ENCODE measurements around the gene XPNPEP1. TPM values are rescaled to one million over a fixed set of nuclear protein-coding genes. Genes with fewer than 3 reads are reported as not detected.

Gene XPNPEP1
- total RNA-seq, 2 experiments from 2014 or later, result 102 to 106 TPM

DNA sequence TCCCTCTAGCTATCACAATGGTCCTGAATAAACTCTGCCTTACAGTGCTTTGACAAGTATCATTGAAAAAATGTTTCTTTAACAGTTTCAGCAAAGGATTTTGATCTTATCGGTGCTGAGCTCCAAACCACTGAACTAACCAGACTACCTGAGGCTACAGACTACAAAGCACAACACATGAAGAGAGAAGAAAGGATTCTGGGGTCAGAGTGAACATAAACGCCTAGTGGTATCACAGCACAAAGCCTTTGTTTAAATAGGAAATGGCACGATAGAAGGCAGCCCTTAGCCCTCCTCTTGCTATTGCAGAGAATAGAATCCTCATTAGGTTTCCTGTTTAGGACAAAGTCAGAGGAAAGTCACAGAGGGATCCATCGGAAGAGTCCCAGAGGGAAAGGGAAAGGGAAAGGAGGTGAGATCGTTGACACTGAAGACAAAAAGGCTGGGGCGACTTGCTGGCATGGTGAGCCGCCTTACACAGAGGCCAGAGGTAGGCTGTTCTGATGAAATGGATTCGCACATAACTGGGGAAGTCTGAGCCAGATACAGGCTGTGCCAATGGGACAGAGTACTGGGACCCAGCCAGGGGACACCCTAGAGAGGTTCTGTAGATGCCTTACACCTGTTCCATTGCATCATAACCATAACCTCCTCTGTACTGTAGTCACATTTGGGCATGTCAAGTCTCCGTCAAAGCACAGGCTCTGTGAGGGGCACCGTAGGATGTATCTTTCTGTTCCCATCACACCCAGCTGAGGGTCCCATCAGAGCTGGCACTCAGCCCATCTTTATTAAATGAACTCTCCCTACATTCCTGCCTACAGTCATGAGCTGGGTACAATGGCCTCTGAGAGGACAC is 71.5 kb downstream of the XPNPEP1 start:
- Mint-ChIP-seq H3K9me3 (ENCODE audit: insufficient read depth) (no peaks in the 10 kb centered on the region), H3K27ac (no peak overlapping the region), H3K27me3 (ENCODE audit: low read depth) (peaks cover 2% of the 10 kb centered on the region), H3K4me3 (no peak overlapping the region), H3K36me3 (ENCODE audit: low read depth) (no peaks in the 10 kb centered on the region), H3K4me1 (ENCODE audit: low read depth) (peaks cover 17% of the 10 kb centered on the region)
- DNase-seq (peak; percentile 18), ATAC-seq (peak; percentile 36)
- POLR2A ChIA-PET, result no interaction called here
- CTCF ChIA-PET, result interaction anchor here (0.9 to 1.8 kb wide), 5 partner anchors 13 to 234 kb away, joined by 3 to 7 read pairs (median 3); no protein-coding TSS in a partner anchor

DNA sequence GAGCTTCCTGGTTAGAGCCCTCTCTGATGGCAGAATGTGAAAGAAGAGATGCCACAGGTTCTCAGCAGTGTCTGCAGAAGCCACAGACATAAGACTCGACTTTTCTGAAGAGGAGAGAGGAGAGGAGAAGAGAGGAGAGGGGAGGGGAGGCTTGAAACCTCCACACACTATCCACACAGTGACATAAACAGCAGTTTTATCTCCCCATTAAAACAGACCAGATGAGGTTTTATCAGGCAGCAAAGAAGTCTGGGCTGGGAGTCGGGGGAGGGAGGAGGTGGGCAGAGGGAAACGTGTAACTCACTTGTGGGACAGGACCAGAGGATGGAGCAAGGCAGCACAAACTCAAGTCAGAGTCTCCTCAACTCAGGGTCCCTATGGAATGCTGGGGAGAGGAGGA is 76.5 kb downstream of the XPNPEP1 start:
- ChIA-PET CTCF (no interaction called here), POLR2A (no interaction called here)
- no peak overlapping the region for H3K4me3 Mint-ChIP-seq
- H3K27ac Mint-ChIP-seq, result no peak overlapping the region
- no peaks in the 10 kb centered on the region for H3K36me3 Mint-ChIP-seq (ENCODE audit: low read depth)
- ATAC-seq, result no peak
- H3K27me3 Mint-ChIP-seq (ENCODE audit: low read depth), result peaks cover 12% of the 10 kb centered on the region
- H3K9me3 Mint-ChIP-seq (ENCODE audit: insufficient read depth), result no peaks in the 10 kb centered on the region
- peaks cover 5% of the 10 kb centered on the region for H3K4me1 Mint-ChIP-seq (ENCODE audit: low read depth)
- no peak for DNase-seq

DNA sequence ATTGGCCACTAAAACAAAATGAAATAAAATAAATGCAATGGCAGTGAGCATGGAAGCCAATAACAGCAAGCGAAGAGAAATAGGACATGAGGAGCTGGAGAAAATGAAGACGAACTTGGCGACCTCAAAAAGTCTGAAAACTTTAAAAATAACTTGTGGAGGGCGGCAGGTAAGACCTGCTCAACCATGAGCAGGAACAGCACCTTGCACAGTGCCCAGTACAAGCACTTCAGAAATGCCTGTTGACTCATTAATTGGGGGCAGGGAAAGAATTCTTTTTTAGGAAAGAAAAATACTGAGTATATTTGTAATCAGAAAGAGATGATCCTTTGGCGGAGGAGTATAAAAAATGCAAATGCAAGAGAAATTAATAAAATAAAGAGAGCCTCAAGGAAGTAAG is 78.0 kb downstream of the XPNPEP1 start:
- Mint-ChIP-seq H3K4me3 (no peak overlapping the region), H3K4me1 (ENCODE audit: low read depth) (no peaks in the 10 kb centered on the region), H3K9me3 (ENCODE audit: insufficient read depth) (no peaks in the 10 kb centered on the region), H3K36me3 (ENCODE audit: low read depth) (no peaks in the 10 kb centered on the region), H3K27ac (no peak overlapping the region), H3K27me3 (ENCODE audit: low read depth) (peaks cover 13% of the 10 kb centered on the region)
- CTCF ChIA-PET, result no interaction called here
- ATAC-seq, result no peak
- DNase-seq, result no peak
- POLR2A ChIA-PET, result no interaction called here

DNA sequence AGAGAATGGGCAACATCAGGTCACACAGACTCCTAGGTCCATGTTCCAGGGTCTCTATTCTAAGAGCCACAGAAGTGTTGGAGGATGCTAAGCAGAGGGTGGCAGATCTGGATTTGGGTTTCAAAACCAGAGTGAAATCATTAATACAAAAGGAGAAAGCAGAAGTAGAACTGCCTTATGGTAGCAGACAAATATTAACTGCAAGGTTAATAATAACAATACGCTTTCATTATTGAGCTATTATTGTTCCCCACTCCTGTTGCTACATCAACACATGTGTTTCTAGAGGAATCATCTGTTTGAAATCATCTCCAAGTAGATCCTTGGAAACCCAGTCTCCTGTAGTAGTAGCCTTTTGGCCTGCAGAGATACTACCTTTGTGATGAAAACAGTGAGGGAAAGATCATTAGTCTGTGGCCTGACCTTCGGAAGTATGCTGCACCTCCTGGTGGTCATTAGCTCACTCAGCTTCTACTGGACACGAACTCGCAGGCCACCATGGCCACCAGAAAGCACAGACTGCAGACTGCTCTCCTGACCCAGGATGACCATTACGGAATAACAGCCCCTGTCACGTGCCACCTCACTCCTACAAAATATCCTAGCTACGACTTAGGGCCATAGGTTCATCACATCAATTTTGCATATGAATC is 84.6 kb downstream of the XPNPEP1 start:
- Mint-ChIP-seq H3K4me3 (no peak overlapping the region), H3K4me1 (ENCODE audit: low read depth) (no peaks in the 10 kb centered on the region), H3K27ac (no peak overlapping the region), H3K9me3 (ENCODE audit: insufficient read depth) (no peaks in the 10 kb centered on the region), H3K27me3 (ENCODE audit: low read depth) (peaks cover 10% of the 10 kb centered on the region), H3K36me3 (ENCODE audit: low read depth) (no peaks in the 10 kb centered on the region)
- no peak for DNase-seq
- CTCF ChIA-PET, result no interaction called here
- ATAC-seq, result no peak
- POLR2A ChIA-PET, result interaction anchor here (0.6 kb wide), 1 partner anchor 91 kb away, joined by 3 read pairs; no protein-coding TSS in a partner anchor

DNA sequence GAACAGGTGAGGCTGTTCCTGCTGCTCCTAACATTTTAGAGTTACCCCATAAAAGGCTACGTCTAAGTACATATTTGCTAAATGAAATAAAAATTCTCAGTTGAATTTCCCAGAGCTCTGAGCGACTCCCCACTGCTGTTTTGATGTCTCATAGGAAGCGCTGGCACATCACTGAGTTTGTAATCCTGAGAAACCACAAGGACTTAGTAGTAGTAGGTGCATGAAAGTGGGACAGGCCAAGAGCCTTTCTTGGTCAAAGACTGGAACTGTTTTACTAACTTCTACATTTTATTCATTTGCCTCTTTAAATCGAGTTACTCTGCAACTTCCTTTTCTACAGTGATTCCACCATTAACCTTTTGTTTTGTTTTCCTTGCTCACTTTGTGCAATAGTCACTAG is 85.9 kb downstream of the XPNPEP1 start:
- ATAC-seq (no peak), DNase-seq (no peak)
- Mint-ChIP-seq H3K27ac (no peak overlapping the region), H3K9me3 (ENCODE audit: insufficient read depth) (no peaks in the 10 kb centered on the region), H3K4me3 (no peak overlapping the region), H3K36me3 (ENCODE audit: low read depth) (no peaks in the 10 kb centered on the region), H3K4me1 (ENCODE audit: low read depth) (no peaks in the 10 kb centered on the region), H3K27me3 (ENCODE audit: low read depth) (peaks cover 10% of the 10 kb centered on the region)
- ChIA-PET POLR2A (no interaction called here), CTCF (no interaction called here)

DNA sequence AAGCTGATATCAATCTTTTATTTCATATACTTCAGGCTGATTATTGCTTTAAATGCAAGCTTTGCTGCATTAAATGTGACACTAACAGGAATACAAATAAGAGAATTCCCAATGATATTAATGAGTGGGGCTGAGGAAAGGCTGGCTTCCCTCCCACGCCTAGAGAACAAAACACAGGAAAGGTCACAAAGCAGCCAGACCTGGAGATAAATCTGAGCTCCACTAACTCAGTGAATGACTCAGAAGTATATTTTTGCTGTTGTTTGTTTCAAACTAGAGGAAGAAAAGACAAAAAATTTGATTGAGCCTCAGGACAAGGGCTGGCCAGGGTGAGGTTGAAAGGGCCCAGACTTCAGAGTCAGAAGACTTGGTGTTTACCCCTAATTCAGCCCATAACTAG is 88.1 kb downstream of the XPNPEP1 start:
- Mint-ChIP-seq H3K27me3 (ENCODE audit: low read depth) (peaks cover 8% of the 10 kb centered on the region), H3K4me3 (no peak overlapping the region), H3K4me1 (ENCODE audit: low read depth) (no peaks in the 10 kb centered on the region), H3K36me3 (ENCODE audit: low read depth) (no peaks in the 10 kb centered on the region), H3K9me3 (ENCODE audit: insufficient read depth) (no peaks in the 10 kb centered on the region), H3K27ac (no peak overlapping the region)
- DNase-seq (no peak), ATAC-seq (no peak)
- ChIA-PET CTCF (no interaction called here), POLR2A (no interaction called here)

GRCh38 chr10:109831846-109832245 is 91.5 kb downstream of the XPNPEP1 start:
- DNase-seq, result no peak
- H3K9me3 Mint-ChIP-seq (ENCODE audit: insufficient read depth), result no peaks in the 10 kb centered on the region

GRCh38 chr10:109824206-109824605 is 99.1 kb downstream of the XPNPEP1 start:
- Mint-ChIP-seq H3K27ac (no peak overlapping the region), H3K9me3 (ENCODE audit: insufficient read depth) (no peaks in the 10 kb centered on the region), H3K4me1 (ENCODE audit: low read depth) (no peaks in the 10 kb centered on the region), H3K36me3 (ENCODE audit: low read depth) (no peaks in the 10 kb centered on the region), H3K4me3 (no peak overlapping the region), H3K27me3 (ENCODE audit: low read depth) (no peaks in the 10 kb centered on the region)
- CTCF ChIA-PET, result no interaction called here
- DNase-seq (no peak), ATAC-seq (no peak)
- POLR2A ChIA-PET, result no interaction called here

More at GRCh38 chr10:109831846-109832245, 91.5 kb downstream of the XPNPEP1 start:
- no peak for ATAC-seq
- Mint-ChIP-seq H3K4me1 (ENCODE audit: low read depth) (no peaks in the 10 kb centered on the region), H3K27ac (no peak overlapping the region), H3K4me3 (no peak overlapping the region), H3K36me3 (ENCODE audit: low read depth) (no peaks in the 10 kb centered on the region), H3K27me3 (ENCODE audit: low read depth) (peaks cover 8% of the 10 kb centered on the region)
- ChIA-PET POLR2A (no interaction called here), CTCF (no interaction called here)

GRCh38 chr10:109823196-109823595 is 100.1 kb downstream of the XPNPEP1 start:
- ATAC-seq, result no peak
- H3K27ac Mint-ChIP-seq, result no peak overlapping the region
- CTCF ChIA-PET, result no interaction called here

GRCh38 chr10:109821672-109822071 is 101.6 kb downstream of the XPNPEP1 start:
- Mint-ChIP-seq H3K4me3 (no peak overlapping the region), H3K9me3 (ENCODE audit: insufficient read depth) (no peaks in the 10 kb centered on the region), H3K36me3 (ENCODE audit: low read depth) (no peaks in the 10 kb centered on the region), H3K27me3 (ENCODE audit: low read depth) (no peaks in the 10 kb centered on the region), H3K4me1 (ENCODE audit: low read depth) (no peaks in the 10 kb centered on the region), H3K27ac (no peak overlapping the region)
- ChIA-PET CTCF (no interaction called here), POLR2A (no interaction called here)
- ATAC-seq, result no peak
- DNase-seq, result no peak

More at GRCh38 chr10:109823196-109823595, 100.1 kb downstream of the XPNPEP1 start:
- no peak overlapping the region for H3K4me3 Mint-ChIP-seq
- no peaks in the 10 kb centered on the region for H3K4me1 Mint-ChIP-seq (ENCODE audit: low read depth)
- DNase-seq, result no peak
- POLR2A ChIA-PET, result no interaction called here
- no peaks in the 10 kb centered on the region for H3K36me3 Mint-ChIP-seq (ENCODE audit: low read depth)
- no peaks in the 10 kb centered on the region for H3K27me3 Mint-ChIP-seq (ENCODE audit: low read depth)
- H3K9me3 Mint-ChIP-seq (ENCODE audit: insufficient read depth), result no peaks in the 10 kb centered on the region

- POLR2A ChIA-PET, result no interaction called here
- DNase-seq (no peak), ATAC-seq (no peak)
- H3K36me3 Mint-ChIP-seq (ENCODE audit: low read depth), result no peaks in the 10 kb centered on the region
- no peaks in the 10 kb centered on the region for H3K9me3 Mint-ChIP-seq (ENCODE audit: insufficient read depth)
- H3K4me3 Mint-ChIP-seq, result no peak overlapping the region
- no peak overlapping the region for H3K27ac Mint-ChIP-seq
- CTCF ChIA-PET, result no interaction called here
- no peaks in the 10 kb centered on the region for H3K4me1 Mint-ChIP-seq (ENCODE audit: low read depth)
- H3K27me3 Mint-ChIP-seq (ENCODE audit: low read depth), result no peaks in the 10 kb centered on the region
Measured at GRCh38 chr10:109820620-109821405, 102.5 kb downstream of the XPNPEP1 start.

DNA sequence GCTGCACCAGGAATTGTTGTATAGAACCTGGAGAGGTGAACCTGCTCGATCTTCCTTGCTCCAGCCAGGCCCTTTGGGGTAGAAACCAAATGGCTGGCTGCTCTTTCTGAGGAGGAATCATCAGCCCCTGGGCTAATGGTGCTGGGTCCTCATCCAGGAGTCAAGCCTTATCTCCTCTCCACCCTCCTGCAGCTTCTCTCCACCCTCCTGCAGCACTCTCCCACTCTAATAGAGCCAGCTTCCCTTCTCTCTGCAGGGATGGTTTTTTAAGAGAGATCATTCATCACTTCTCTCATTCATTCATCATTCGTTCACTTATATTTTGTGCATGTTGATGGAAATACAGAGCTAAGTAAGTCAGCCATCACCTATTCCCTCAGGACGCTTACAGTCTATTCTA is 103.5 kb downstream of the XPNPEP1 start:
- Mint-ChIP-seq H3K36me3 (ENCODE audit: low read depth) (no peaks in the 10 kb centered on the region), H3K4me1 (ENCODE audit: low read depth) (no peaks in the 10 kb centered on the region), H3K4me3 (no peak overlapping the region), H3K9me3 (ENCODE audit: insufficient read depth) (no peaks in the 10 kb centered on the region), H3K27me3 (ENCODE audit: low read depth) (no peaks in the 10 kb centered on the region), H3K27ac (no peak overlapping the region)
- no peak for DNase-seq
- ATAC-seq, result no peak
- ChIA-PET POLR2A (no interaction called here), CTCF (no interaction called here)
